ENCODE data around the gene TIGIT.

- TF ChIP-seq CTCF (IDR thresholded peaks at IDR 0.05) (no peak), POLR2A (IDR thresholded peaks at IDR 0.05) (no peak), EP300 (IDR thresholded peaks at IDR 0.05) (no peak)
Observed at GRCh38 chr3:114320246-114320645, 26.4 kb downstream of the TIGIT start.

Measured in ovary (tissue), 3 donors.